IPS DF 6.9 (cell line): ENCODE measurements around the gene CFL2.

Source experiments
- DNase-seq: peaks from one replicate; pipeline ENCODE4 v3.0.0-alpha.2; 2013; ENCODE audit warnings: low read depth, low spot score
- H3K27ac ChIP-seq: one replicate; pipeline ENCODE4 v1.5.1; 2013; ENCODE audit warnings: low read length, control low read depth
- H3K27me3 ChIP-seq: 2 replicates; pipeline ENCODE4 v1.6.1; 2013; ENCODE audit warnings: mild to moderate bottlenecking, low read length; ENCODE audit not compliant: control insufficient read depth, insufficient read depth
- H3K36me3 ChIP-seq: 2 replicates; pipeline ENCODE4 v1.6.1; 2013; ENCODE audit warnings: low read length; ENCODE audit not compliant: control insufficient read depth, insufficient read depth
- H3K4me1 ChIP-seq: 2 replicates; pipeline ENCODE4 v1.6.1; 2013; ENCODE audit warnings: low read length; ENCODE audit not compliant: control insufficient read depth, insufficient read depth
- H3K4me3 ChIP-seq: 2 replicates; pipeline ENCODE4 v1.5.1; 2013; ENCODE audit warnings: mild to moderate bottlenecking, low read length
- H3K9me3 ChIP-seq: 2 replicates; pipeline ENCODE4 v1.6.1; 2013; ENCODE audit warnings: low read length, inconsistent platforms; ENCODE audit not compliant: control insufficient read depth, insufficient read depth
- WGBS: extraction: QIAGEN DNeasy Blood & Tissue Kit; methylation state at CpG from one replicate; pipeline ENCODE4 v1.1.7; 2013; ENCODE audit warnings: mixed read lengths, missing lambda C conversion rate; ENCODE audit not compliant: insufficient read length, insufficient coverage; 5-methylcytosine and 5-hydroxymethylcytosine counted together

CFL2 gene

DNA sequence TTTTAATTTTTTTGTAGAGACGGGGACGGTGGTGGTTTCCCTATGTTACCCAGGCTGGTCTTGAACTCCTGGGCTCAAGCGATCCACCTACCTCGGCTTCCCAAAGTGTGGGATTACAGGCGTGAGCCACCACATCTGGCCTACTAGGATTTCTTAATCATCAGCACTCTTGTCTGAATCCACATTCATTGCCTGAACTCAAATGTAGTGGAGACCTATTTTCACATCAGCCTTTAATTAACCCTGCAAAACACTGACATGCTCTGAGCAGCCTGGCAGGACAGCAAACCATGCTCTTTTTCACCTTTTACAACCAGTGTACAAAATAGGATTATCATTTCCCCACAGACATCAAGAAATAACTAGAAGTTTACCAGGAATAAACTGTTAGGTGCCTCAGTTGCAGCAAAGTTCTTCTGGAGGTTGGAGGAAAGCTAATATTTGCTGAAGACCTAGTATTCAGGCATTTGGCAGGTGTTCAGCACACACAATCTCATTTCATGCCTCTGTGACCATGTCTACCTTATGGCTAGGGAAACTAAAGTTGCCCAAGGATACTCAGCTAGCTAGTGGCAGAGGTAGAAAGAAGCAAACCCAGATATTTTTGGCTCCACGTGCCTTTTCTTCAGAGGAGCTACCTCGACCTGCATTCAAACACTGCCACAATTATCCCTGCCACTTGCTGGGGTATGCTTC, 37.7 kb downstream of the CFL2 start:
- Histone ChIP-seq H3K4me3 (no peak overlapping the region), H3K36me3 (no peaks in the 10 kb centered on the region), H3K9me3 (no peaks in the 10 kb centered on the region), H3K4me1 (no peaks in the 10 kb centered on the region), H3K27ac (no peak overlapping the region), H3K27me3 (no peaks in the 10 kb centered on the region)
- WGBS = no CpG with 5 or more reads among the region's 7 CpGs
- no peak for DNase-seq

DNA sequence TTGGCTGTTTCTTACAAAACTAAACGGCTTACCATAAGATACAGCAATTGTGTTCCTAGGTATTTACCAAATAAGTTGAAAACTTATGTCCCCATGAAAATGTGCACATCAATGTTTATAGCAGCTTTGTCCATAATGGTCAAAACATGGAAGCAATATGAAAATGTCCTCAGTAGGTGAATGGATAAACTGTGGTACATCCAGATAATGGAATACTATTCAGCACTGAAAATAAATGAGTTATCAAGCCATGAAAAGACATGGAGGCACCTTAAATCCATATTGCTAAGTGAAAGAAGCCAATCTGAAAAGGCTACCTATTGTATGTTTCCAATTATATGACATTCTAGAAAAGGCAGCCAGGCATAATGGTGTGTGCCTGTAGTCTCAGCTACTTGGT, 40.7 kb downstream of the CFL2 start:
- DNase-seq = no peak
- H3K9me3 ChIP-seq = no peaks in the 10 kb centered on the region
- no CpG with 5 or more reads among the region's 1 CpG for WGBS
- no peaks in the 10 kb centered on the region for H3K36me3 ChIP-seq
- no peak overlapping the region for H3K4me3 ChIP-seq
- no peaks in the 10 kb centered on the region for H3K4me1 ChIP-seq
- no peak overlapping the region for H3K27ac ChIP-seq
- no peaks in the 10 kb centered on the region for H3K27me3 ChIP-seq

DNA sequence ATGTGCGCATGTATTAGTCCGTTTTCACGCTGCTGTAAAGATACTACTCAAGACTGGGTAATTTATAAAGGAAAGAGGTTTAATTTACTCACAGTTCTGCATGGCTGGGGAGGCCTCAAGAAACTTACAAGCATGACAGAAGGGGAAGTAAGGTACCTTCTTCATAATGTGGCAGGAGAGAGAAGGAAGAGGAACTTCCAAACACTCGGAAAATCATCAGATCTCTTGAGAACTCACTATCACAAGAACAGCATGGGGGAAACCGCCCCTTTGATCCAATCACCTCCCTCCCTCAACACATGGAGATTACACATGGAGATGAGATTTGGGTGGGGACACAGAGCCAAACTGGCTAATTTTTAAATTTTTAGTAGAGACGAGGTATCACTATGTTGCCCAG, 42.7 kb downstream of the CFL2 start:
- Histone ChIP-seq H3K4me3 (no peak overlapping the region), H3K36me3 (no peaks in the 10 kb centered on the region), H3K27ac (no peak overlapping the region), H3K9me3 (no peaks in the 10 kb centered on the region), H3K27me3 (no peaks in the 10 kb centered on the region), H3K4me1 (no peaks in the 10 kb centered on the region)
- WGBS = no CpG with 5 or more reads among the region's 6 CpGs
- no peak for DNase-seq

DNA sequence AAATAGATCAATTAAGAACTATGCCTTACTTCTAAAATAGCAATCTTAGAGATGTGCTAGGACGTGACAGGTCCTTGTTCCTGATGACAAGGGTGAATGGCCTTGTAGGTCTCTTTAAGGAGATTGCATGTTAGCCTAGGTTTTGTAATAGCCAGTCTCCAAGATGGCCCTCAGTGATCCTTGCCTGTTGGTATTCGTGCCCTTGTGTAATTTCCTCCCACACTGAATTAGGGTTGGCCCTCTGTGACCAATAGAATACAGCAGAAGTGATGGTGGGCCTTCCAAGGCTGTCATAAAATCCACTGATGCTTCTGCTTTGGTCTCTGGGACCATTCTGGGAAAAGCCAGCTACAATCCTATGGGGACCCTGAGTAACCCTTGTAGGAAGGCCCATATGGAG, 46.3 kb downstream of the CFL2 start:
- H3K27ac ChIP-seq = no peak overlapping the region
- H3K4me1 ChIP-seq = no peaks in the 10 kb centered on the region
- H3K27me3 ChIP-seq = no peaks in the 10 kb centered on the region
- WGBS = no CpG with 5 or more reads among the region's 2 CpGs
- DNase-seq = no peak
- H3K4me3 ChIP-seq = no peak overlapping the region
- no peaks in the 10 kb centered on the region for H3K9me3 ChIP-seq
- no peaks in the 10 kb centered on the region for H3K36me3 ChIP-seq

DNA sequence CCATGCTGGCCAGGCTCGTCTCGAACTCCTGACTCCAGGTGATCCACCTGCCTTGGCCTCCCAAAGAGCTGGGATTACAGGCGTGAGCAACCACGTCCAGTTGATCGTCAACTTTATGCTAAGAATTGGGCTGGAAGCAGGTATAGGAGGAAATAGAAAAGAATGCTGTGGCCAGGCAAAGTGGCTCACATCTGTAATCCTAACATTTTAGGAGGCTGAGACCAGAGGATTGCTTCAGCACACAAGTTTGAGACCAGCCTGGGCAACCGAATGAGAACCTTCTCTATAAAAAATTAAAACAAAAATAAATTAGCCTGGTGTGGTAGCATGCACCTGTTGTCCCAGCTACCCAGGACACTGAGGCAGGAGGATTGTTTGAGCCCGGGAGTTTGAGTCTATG, 47.4 kb downstream of the CFL2 start:
- no peak overlapping the region for H3K4me3 ChIP-seq
- H3K27me3 ChIP-seq = no peaks in the 10 kb centered on the region
- H3K27ac ChIP-seq = no peak overlapping the region
- no peaks in the 10 kb centered on the region for H3K9me3 ChIP-seq
- H3K4me1 ChIP-seq = no peaks in the 10 kb centered on the region
- no peak for DNase-seq
- no CpG with 5 or more reads among the region's 7 CpGs for WGBS
- H3K36me3 ChIP-seq = no peaks in the 10 kb centered on the region

- no CpG with 5 or more reads among the region's 2 CpGs for WGBS
- Histone ChIP-seq H3K4me1 (no peaks in the 10 kb centered on the region), H3K9me3 (no peaks in the 10 kb centered on the region), H3K27ac (no peak overlapping the region), H3K27me3 (no peaks in the 10 kb centered on the region), H3K36me3 (no peaks in the 10 kb centered on the region), H3K4me3 (no peak overlapping the region)
- DNase-seq = no peak
Measured at GRCh38 chr14:34665785-34666435, 48.5 kb downstream of the CFL2 start.

- Histone ChIP-seq H3K4me3 (no peak overlapping the region), H3K9me3 (no peaks in the 10 kb centered on the region), H3K4me1 (no peaks in the 10 kb centered on the region), H3K36me3 (no peaks in the 10 kb centered on the region), H3K27me3 (no peaks in the 10 kb centered on the region), H3K27ac (no peak overlapping the region)
- no CpG with 5 or more reads among the region's 4 CpGs for WGBS
- no peak for DNase-seq
Measured at GRCh38 chr14:34662561-34663088, 51.8 kb downstream of the CFL2 start.

DNA sequence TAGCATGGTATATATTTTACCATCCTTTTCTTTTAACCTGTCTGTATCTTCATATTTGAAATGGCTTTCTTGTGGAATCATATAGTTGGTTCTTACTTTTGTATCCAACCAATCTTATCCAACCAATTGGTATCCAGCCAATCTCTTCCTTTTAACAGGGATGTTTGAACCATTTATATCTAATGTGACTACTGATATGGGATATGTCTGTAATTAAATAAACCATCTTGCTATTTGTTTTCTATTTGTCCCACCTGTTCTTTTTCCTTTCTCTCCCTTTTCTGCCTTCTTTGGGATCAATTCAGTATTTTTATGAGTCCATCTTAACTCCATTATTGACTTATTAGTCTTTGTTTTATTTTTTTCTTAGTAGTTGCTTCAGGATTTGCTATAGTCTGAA, 53.6 kb downstream of the CFL2 start:
- Histone ChIP-seq H3K4me1 (no peaks in the 10 kb centered on the region), H3K4me3 (no peak overlapping the region), H3K9me3 (no peaks in the 10 kb centered on the region), H3K27ac (no peak overlapping the region), H3K36me3 (no peaks in the 10 kb centered on the region), H3K27me3 (no peaks in the 10 kb centered on the region)
- DNase-seq = no peak
